HG03460 (cell line): ENCODE measurements around the gene SDF4.
"Not testable (repeated sequence)": the region's sequence is repeated elsewhere in the genome, so short reads cannot be mapped to it uniquely, and the experiment has no call there.

ENCODE experiments used
- ATAC-seq: cut with Tn5 transposase; IDR thresholded peaks from one replicate; pipeline ENCODE4 v1.9.1; 2021; ENCODE audit not compliant: unreplicated experiment

SDF4 gene

DNA sequence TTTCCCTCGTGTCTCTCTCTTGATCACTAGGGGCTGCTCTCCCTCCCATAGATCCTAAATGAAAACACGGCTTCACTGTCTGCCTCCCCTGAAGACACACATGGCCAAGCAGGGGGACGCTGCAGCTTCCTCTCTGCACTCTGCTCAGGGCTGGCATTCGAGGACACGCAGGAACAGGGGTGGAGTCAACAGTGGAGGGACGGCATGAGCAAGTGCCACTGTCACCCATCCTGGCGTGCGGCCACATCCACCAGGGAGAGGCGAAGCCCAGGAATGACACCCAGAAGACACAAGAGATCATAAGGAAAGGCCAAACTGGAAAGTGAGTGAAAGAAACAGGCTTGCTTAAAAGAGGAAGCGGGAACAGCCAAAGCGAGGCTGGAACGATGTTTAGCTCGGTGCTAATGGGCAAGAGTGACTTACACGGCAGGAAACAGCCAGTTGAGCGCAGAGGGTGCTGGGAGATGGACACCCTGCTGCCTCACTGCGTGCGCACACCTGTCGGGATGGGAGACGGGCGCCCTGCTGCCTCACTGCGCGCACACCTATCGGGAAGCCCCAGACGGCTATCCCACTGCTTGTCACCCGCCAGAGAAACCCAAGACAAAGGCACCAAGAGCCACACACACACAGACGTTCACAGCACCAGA lies 28.3 kb upstream of the SDF4 start:
- no peak for ATAC-seq

DNA sequence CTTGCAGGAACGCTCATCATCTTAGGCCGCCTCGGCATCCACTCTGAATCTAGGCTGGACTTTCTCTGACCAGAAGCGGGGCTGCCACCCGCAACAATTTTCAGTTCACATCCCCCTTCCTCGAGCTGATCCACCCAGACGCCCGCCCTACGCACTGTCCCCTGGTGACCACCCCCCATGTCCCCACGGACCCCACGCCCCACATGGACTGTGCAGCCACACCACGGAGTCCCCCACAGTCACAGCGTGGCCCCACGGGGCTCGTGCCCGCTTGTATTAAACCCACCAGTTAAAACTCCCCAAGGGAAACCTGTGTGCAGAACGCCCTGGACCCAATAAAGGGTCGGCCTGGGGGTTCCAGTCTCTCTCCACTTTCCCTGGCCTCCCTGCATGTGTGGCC lies 27.7 kb upstream of the SDF4 start:
- no peak for ATAC-seq

DNA sequence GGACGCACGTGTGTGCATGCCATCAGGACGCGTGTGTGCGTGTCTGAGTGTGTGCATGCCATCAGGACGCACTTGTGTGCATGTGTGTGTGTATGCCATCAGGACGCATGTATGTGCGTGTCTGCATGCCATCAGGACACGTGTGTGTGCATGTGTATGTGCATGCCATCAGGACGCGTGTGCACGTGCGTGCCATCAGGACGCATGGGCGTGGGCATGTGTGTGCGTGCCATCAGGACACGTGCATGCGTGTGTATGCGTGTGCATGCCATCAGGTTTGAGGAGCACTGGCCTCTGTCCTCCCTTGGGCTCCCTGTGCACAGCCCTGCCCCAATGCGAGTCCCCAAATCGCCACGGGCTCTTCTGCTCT lies 27.3 kb upstream of the SDF4 start:
- ATAC-seq: no peak

DNA sequence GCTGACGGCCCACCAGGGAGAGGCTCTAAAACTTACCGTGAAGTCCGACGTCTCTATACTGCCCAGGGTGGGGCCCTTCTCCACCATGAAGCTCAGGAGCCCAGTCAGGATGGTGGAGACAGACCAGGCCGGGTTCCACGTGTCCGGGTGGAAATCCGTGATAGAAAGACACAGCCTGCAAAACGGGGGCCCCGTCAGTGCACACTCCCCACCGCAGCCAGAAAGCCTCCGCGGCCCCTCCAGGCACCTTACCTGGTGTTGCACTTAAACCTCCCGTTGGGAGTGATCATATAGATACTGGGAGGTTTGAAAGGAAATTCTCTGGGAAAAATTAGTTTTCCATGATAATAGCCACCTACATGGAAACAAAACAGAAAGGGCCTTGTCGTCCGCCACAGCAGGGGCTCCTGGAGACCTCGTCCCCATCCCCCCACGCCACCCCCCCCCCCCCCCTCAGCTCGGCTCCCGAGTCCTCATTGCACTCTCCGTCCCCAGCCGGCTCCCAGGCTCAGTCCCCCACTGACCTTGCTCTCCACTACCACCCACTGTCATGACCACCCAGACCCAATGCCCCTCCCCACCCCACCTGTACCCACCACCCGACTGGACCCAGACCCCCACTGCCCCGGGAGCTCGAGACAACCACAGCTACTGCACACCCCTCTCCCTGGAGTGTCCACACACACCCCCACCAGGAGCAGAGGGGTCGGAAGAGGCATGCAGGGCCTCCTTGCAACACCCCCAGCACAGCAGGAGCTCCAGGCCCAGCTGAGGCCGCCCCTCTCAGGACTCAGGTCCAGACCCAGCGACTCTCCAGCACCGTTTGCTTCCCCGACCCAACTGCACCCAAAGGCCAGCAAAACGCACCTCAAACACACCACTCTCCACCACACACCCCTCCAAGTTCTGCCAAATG lies 25.4 kb upstream of the SDF4 start:
- ATAC-seq: no peak

DNA sequence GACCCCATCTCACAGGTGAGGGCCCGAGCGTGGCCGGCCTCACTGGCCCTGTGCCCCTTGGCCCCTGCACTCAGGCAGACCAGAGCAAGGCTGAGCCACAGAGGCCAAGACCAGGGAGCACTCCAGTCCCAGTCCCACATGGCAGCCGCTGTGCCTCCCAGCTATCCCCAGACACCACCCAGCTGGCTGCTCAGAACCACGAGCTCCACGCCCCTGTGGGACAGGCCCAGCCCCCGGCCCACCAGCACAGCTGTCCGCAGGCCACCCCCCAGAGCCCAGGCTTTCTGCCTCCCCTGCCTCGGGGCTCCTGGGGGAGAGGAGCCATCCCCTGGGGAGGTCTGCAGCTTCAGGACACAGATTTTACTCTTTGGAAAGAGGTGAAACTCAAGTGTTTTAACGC lies 23.8 kb upstream of the SDF4 start:
- ATAC-seq: no peak

DNA sequence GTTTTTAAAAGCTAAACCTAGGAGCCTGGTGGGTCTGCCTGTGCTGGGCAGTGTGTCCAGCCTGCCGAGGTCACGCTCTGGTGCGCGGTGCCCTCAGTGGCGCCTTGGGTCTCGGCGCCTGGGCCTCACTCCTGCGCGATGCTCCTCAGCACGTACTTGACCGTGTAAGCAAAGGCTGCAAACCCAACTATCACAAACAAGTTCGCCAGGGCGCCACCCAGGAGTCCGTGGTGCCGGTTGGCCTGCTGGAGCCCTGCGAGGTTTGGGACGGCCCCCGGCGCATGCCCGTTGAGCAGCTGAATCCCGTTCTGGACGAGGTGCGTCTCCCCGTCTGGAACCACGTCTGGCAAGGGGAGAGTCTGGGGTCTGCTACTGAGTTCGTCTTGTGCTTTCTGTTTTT lies 23.3 kb upstream of the SDF4 start:
- no peak for ATAC-seq

DNA sequence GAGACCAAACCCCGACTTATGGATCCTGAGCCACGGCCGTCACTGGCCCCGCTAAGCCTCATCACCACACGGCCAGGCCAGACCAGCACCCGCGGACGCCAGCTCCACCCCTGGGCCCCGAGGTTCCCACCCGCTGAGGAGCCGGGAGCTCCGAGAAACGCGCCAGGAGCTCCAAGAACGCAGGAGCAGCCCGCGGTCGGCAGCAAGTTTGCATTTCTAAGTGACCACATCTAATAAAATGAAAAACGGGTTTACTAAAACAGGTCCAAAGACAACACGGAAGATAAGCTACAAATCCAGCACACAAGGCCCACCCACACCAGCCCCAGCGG lies 22.8 kb upstream of the SDF4 start:
- no peak for ATAC-seq

DNA sequence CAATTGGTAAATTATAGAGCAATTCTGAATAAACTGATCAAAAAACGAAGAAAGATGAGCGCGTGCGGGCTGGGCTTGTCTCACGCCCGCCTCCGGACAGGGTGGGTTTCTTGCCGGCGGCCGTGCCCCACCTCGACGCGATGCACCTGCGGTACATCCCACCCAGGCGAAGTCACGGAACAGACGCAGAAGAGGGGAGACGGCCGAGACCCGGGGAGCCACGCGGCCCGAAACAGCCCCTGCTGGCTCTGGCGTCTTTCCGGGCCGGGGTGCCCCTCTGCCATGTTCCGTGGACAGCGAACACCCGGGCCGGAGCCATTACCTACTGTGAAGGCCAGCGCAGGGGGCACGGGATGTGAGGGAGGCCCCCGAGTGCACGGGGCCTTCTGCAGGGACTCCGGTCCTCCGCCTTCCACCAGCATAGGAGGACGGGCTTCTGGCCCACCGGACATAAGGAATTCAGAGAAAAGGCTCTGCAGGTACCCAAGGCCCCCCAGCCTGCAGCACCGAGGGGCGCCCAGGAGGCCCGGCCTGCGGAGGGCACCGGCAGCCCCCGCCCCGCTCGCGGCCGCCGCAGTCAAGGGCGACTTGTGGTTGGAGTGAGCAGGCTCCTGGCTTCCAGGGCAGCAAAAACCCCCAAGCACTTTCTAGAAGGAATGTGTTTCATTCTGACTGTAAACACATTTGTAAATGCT lies 22.3 kb upstream of the SDF4 start:
- no peak for ATAC-seq

DNA sequence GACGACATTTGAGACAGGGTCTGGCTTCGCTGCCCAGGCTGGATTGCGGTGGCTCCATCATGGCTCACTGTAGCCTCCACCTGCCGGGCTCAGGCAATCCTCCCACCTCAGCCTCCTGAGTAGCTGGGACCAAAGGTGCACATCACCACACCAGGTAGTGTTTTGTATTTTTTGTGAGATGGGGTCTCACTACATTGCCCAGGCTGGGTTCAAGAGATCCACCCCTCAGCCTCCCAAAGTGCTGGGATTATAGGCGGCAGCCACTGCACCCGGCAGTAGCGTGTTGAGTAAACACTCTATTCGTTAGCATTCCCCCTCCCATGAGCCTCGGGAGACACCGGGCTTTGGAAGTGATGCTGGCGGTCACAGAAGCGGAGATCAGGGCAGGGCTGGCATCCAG lies 21.5 kb upstream of the SDF4 start:
- ATAC-seq: no peak

DNA sequence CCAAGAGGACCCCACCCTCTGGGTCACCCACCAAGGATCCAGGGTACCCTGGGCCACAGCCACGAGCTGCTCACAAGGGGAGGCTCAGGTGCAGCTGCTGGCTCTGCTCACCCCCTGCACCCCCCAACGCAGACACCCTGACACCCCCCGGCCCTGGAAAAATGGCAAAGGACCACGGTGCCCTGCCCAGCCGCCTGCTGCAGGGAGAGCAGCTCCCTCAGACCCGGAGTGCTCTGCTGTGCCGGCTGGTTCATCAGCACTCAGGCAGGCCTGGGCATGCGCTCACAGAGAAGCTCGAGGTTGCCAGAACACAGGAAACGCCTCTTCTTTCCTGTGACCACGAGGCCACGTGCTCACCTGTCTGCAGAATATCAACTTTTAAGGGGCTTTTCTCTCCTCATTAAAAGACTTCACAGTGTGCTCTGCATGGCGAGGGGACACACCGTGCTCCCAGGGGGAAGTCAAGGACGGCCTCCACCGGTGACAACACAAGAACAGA lies 19.0 kb upstream of the SDF4 start:
- no peak for ATAC-seq

DNA sequence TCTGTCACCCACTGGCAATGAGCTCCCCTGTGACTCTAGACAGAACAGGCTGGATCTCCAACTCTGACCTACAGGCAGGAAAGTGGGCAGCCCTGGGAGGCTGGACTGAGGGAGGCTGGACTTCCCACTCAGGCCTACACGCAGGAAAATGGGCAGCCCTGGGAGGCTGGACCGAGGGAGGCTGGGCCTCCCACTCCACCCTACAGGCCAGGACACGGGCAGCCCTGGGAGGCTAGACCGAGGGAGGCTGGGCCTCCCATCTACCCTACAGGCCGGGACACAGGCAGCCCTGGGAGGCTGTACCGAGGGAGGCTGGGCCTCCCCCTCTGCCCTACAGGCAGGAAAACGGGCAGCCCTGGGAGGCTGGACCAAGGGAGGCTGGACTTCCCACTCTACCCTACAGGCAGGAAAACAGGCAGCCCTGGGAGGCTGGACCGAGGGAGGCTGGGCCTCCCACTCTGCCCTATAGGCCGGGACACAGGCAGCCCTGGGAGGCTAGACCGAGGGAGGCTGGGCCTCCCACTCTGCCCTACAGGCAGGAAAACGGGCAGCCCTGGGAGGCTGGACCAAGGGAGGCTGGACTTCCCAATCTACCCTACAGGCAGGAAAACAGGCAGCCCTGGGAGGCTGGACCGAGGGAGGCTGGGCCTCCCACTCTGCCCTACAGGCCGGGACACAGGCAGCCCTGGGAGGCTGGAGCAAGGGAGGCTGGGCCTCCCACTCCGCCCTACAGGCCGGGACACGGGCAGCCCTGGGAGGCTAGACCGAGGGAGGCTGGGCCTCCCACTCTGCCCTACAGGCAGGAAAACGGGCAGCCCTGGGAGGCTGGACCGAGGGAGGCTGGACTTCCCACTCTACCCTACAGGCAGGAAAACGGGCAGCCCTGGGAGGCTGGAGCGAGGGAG lies 16.5 kb upstream of the SDF4 start:
- not testable (repeated sequence) for ATAC-seq

DNA sequence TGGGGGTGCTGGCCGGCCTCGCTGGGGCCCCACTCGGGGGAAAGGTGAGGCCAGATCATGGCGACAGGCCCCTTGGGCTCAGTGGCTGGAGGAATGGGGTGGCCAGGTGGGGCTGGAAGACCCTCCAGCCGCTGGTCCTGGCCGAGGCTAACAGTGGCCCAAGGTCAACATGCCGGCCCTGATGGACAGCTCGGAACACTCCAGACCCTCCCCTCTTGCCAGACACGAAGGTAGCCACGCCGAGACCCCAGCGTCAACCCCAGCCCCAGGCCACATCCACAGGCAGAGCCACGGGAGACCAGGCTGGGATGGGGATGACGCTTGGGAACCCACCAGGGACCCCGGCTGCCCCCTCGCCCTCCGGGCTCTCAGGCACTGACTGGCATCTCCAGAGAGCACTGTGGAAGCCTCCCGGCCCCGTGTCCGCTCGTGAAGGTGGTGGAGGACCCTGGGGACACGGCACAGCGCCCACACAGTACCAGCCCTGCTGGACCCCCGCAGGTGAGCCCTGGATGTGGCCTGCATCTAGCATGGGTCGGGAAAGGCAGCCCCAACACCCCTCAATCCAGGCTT lies 15.6 kb upstream of the SDF4 start:
- ATAC-seq: no peak

DNA sequence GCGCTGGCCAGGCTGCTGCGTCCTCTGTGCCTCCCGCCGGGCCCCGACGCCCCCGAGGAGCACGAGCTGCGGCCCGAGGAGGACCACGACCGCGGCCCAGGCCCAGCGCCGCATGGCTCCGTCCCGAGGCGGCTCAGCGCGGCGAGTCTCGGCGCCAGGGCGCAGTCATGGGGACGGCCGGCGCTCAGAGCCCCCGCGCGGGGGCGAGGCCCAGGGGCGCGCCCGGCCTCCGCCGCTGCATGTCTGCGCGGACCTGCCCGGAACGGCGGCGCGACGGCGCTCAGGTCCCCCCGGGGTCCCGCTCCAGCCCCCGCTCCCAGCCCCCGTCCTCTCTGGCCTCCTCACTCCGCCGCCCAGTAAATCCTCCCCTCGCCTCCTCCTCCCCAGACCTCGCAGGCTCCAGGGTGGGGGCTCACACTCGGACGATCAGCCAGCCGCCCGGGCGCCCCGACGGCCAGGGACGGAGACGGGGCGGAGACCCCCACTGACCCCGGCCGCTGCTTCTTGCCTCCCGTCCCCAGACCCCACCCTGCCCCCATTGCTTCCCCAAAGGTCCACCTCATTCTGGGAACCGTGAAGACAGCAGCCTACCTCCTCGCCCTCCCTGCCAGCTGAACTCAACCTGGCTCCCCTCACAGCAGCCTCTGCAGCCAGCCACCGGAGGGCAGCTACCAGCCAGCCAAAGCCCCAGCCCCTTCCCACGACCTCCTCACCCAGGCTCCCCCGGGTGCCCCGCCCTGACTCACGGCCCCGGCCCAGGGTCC lies 15.0 kb upstream of the SDF4 start, which contains the start of gene C1QTNF12:
Gene C1QTNF12, minus strand, starts transcription at position 146 of the 764 bp plus-strand sequence. Its CDS starts 32 bp downstream, at position 114.
- no peak for ATAC-seq

DNA sequence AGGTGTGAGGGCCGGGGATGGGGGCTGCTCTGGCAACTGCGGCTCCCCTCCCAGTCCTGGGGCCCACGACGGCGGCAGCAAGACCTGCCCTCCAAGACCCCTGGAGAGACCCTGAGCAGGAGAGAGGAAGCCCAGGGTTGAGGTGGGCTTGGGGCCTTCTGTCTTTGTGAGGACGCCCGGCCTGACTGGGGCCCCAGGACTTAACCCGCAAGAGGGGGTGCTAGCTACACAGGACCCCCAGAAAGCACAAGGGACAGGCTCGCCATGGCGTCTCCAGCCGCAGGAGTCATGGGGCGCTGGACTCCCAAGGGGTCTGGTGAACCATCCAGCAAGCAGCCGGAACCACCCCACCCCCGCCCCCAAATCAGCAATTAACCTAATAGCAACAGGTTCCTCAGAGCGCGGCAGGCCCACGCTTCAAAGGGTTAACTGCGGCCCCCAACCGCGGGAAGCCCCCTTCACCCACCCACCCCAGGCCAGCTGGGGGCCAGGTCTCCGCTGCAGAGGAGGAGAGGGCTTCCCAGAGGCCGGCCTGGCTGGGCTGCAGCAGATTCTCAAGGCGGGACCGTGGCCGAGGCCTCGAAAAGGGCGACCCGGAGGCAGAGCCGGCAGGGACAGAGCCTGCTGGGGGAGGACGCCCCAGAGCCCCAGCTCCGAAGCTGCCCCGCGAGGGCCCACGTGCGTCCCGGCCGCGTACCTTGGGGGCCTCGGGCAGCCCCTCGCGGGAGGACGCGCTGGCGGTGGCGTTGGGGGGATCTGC lies 14.2 kb upstream of the SDF4 start:
- ATAC-seq: no peak

DNA sequence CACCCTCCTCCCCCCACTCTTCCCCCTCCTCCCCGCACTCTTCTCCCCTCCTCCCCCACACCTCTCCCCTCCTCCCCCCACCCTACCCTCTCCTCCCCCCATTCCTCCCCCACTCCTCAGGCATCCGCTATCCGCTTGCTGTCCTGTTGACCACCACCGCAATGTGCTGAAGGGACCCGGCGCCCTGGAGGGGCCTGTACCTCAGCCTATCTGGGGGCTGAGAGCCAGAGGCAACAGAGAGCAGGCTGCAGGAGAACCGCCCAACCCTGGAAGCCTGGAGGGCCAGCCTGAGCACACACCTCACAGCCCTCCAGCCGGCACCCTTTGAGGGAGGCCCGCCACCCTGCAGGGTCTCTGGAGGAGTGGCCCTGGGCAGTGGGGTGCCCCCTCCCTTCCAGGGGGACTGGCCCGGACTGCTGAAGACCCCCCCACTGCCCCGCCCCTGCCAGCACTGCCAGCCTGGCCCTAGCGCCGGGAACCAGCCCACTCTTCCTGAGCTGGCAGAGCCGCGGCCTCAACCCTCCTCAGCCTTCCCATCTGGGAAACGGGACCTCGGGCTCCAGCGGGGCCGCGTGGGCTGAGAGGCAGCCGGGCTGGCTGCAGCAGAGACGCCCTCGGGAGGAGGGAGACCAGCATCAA lies 13.5 kb upstream of the SDF4 start:
- no peak for ATAC-seq

DNA sequence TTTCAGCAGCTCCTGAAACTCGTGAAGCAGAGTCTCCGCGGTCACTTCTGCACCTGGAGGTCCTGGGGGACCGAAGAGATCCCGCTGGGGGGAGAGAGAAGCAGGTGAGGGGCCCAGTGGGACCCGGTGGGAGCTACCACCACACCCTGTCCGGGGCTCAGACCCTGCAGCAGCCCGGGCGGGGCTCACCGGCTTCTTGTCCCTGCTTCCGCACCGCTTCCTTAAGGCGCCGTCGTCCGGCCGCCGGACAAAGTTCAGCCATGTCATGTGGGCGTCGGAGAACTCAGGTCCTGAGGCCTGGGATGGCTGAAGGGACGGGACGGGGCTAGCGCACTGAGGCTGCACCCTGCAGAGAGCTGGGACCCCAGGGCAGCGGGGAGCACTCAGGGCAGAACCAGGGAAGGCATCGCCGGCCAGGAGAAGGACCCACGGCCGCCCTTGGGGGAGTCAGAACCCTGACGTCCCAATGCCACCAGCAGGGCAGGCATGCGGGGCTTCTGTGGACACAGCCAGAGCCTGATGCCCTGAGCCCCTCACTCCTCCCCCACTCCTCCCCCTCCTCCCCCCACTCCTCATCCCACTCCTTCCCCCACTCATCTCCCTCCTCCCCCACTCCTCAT lies 12.5 kb upstream of the SDF4 start:
- no peak for ATAC-seq

DNA sequence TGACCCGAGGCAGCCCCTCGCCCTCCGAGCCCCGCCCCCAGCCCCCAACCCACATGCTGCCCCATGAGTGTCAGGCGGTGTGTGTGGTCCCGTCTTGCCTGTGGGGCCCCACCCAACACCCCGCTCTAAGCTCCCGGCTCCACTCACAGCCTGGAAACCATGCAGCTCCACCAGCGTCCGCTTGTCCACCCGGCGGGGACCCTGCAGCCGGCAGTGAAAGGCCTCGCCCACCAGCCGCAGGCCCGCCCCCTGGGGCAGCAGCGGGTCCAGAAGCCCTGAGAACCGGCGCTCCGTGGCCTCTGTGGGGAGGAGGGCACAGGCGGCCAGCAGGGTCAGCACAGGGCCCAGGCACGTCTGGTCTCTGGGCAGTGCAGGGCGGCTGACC lies 12.0 kb upstream of the SDF4 start:
- no peak for ATAC-seq

DNA sequence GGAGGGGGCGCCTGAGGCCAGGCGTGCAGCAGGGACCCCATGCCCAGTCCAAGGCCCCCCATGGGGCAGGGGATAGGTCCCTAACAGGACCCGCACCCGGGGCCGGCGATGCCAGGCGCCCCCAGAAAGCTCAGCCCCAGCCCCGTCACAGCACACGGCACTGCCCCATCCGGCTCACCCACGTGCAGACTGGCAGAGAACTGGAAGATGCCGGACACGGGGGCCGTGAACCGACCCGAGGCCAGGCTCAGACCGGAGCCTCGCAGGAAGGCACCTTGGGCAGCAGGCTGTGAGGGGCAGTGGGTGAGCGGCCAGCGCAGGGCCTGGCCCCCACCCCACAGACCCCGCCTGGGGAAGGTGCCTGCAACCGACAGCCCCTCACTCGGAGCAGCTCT lies 11.5 kb upstream of the SDF4 start:
- ATAC-seq: no peak
